GM19397 (cell line): ENCODE measurements around the gene DMXL1.
"Not testable (repeated sequence)": the region's sequence is repeated elsewhere in the genome, so short reads cannot be mapped to it uniquely, and the experiment has no call there.

ENCODE experiments used
- ATAC-seq: cut with Tn5 transposase; IDR thresholded peaks from one replicate; pipeline ENCODE4 v1.9.1; 2021; ENCODE audit warnings: mild to moderate bottlenecking, moderate library complexity; ENCODE audit not compliant: unreplicated experiment

The DMXL1 gene

GRCh38 chr5:119200795-119201194, 129.9 kb downstream of the DMXL1 start:
- ATAC-seq: no peak

GRCh38 chr5:119207105-119207504, 136.2 kb downstream of the DMXL1 start:
- no peak for ATAC-seq

- ATAC-seq: no peak
These were observed 141.1 kb downstream of the DMXL1 start for GRCh38 chr5:119212026-119212425.

GRCh38 chr5:119212676-119213075, 141.8 kb downstream of the DMXL1 start:
- no peak for ATAC-seq

- no peak for ATAC-seq
These were observed 146.3 kb downstream of the DMXL1 start for GRCh38 chr5:119217183-119217582.

- ATAC-seq: no peak
These were observed 148.2 kb downstream of the DMXL1 start for GRCh38 chr5:119218830-119219782.

GRCh38 chr5:119220576-119221197, 149.8 kb downstream of the DMXL1 start:
- peak; percentile 93 for ATAC-seq

GRCh38 chr5:119221330-119221729, 150.4 kb downstream of the DMXL1 start:
- ATAC-seq: no peak

- no peak for ATAC-seq
These were observed 159.1 kb downstream of the DMXL1 start for GRCh38 chr5:119229950-119230349.

GRCh38 chr5:119238265-119239118, 167.6 kb downstream of the DMXL1 start:
- no peak for ATAC-seq

GRCh38 chr5:119239119-119239417, 168.2 kb downstream of the DMXL1 start:
- no peak for ATAC-seq

- ATAC-seq: not testable (repeated sequence)
These were observed 168.9 kb downstream of the DMXL1 start for GRCh38 chr5:119239826-119240225.

GRCh38 chr5:119243888-119244287, 173.0 kb downstream of the DMXL1 start:
- no peak for ATAC-seq

- no peak for ATAC-seq
These were observed 180.3 kb downstream of the DMXL1 start for GRCh38 chr5:119250946-119251901.

- no peak for ATAC-seq
These were observed 184.9 kb downstream of the DMXL1 start for GRCh38 chr5:119255571-119256356.

GRCh38 chr5:119257613-119258012, 186.7 kb downstream of the DMXL1 start:
- ATAC-seq: no peak

GRCh38 chr5:119263639-119264038, 192.8 kb downstream of the DMXL1 start:
- no peak for ATAC-seq

- no peak for ATAC-seq
These were observed 193.3 kb downstream of the DMXL1 start for GRCh38 chr5:119264186-119264585.

GRCh38 chr5:119267958-119268386, 197.1 kb downstream of the DMXL1 start:
- peak; percentile 60 for ATAC-seq
